ENCODE results near the gene RNGTT.

- no peak for TF ChIP-seq CTCF (conservative IDR thresholded peaks at IDR 0.05; ENCODE audit: low read depth, low read length)
- no peak for TF ChIP-seq EZH2 (IDR thresholded peaks at IDR 0.05; ENCODE audit: low read length, unreplicated experiment)
These were observed 393.5 kb downstream of the RNGTT start for GRCh38 chr6:88569959-88570358.

Data from PC-3 (cell line).